ENCODE results near the gene SCFD2. TPM values are rescaled to one million over a fixed set of nuclear protein-coding genes. Genes with fewer than 3 reads are reported as not detected.
A peak's percentile ranks its signal among the peaks of the same experiment; 100 is the strongest.

Gene SCFD2
- total and polyA plus RNA-seq, 4 donors = 4.3 to 28.8 (median 7.4) TPM

GRCh38 chr4:53371049-53371448 is 5.2 kb upstream of the SCFD2 start:
- H3K9ac ChIP-seq (ENCODE audit: low read depth in 1 of 2, low read length in 2 of 2) = no peak overlapping the region
- H3K4me1 ChIP-seq (ENCODE audit: control insufficient read depth in 4 of 4, insufficient read depth in 4 of 4, low read length in 3 of 4) = peaks cover 0 to 6% (median 4%) of the 10 kb centered on the region in 4 donors
- no peaks in the 10 kb centered on the region for H3K36me3 ChIP-seq (ENCODE audit: control insufficient read depth in 4 of 4, insufficient read depth in 3 of 4, low read depth in 1 of 4, low read length in 3 of 4)
- TF ChIP-seq HNF4A (conservative IDR thresholded peaks at IDR 0.05) (no peak), RAD21 (IDR thresholded peaks at IDR 0.05) (no peak), REST (IDR thresholded peaks at IDR 0.05) (no peak), FOXA1 (IDR thresholded peaks at IDR 0.05) (no peak), NR2F2 (IDR thresholded peaks at IDR 0.05) (no peak), JUND (IDR thresholded peaks at IDR 0.05) (no peak), ATF3 (IDR thresholded peaks at IDR 0.05) (no peak), RXRA (IDR thresholded peaks at IDR 0.05) (no peak), SP1 (IDR thresholded peaks at IDR 0.05) (no peak)
- no peak overlapping the region for H3K27ac ChIP-seq (ENCODE audit: low read depth in 1 of 2, low read length in 2 of 2)
- 83% methylated on average over 3 of the region's 3 CpGs for WGBS
- no peak overlapping the region for H3K4me3 ChIP-seq (ENCODE audit: low read depth in 1 of 3, low read length in 3 of 3)
- no peak for DNase-seq (ENCODE audit: low spot score)
- peaks cover 0 to 4% (median 0%) of the 10 kb centered on the region in 4 donors for H3K27me3 ChIP-seq (ENCODE audit: control insufficient read depth in 4 of 4, insufficient read depth in 4 of 4, low read length in 3 of 4)
- no peaks in the 10 kb centered on the region for H3K9me3 ChIP-seq (ENCODE audit: control insufficient read depth in 4 of 4, low read length in 3 of 4)

GRCh38 chr4:53367721-53368120 is 1.9 kb upstream of the SCFD2 start:
- H3K9me3 ChIP-seq (ENCODE audit: control insufficient read depth in 4 of 4, low read length in 3 of 4) = no peaks in the 10 kb centered on the region
- peaks cover 0 to 21% (median 18%) of the 10 kb centered on the region in 4 donors for H3K4me1 ChIP-seq (ENCODE audit: control insufficient read depth in 4 of 4, insufficient read depth in 4 of 4, low read length in 3 of 4)
- H3K4me3 ChIP-seq (ENCODE audit: low read depth in 1 of 3, low read length in 3 of 3) = no peak overlapping the region
- 87% methylated on average over 2 of the region's 2 CpGs for WGBS
- DNase-seq (ENCODE audit: low spot score) = no peak
- TF ChIP-seq FOXA2 (IDR thresholded peaks at IDR 0.05) (no peak), GABPA (IDR thresholded peaks at IDR 0.05 in 1 of 2, conservative IDR thresholded peaks at IDR 0.05 in 1 of 2) (no peak), CTCF (IDR thresholded peaks at IDR 0.05; ENCODE audit: low read depth, low read length, missing input control) (no peak), JUND (IDR thresholded peaks at IDR 0.05) (no peak)
- peaks cover 0 to 4% (median 0%) of the 10 kb centered on the region in 4 donors for H3K27me3 ChIP-seq (ENCODE audit: control insufficient read depth in 4 of 4, insufficient read depth in 4 of 4, low read length in 3 of 4)
- no peaks in the 10 kb centered on the region for H3K36me3 ChIP-seq (ENCODE audit: control insufficient read depth in 4 of 4, insufficient read depth in 3 of 4, low read depth in 1 of 4, low read length in 3 of 4)
- no peak overlapping the region for H3K27ac ChIP-seq (ENCODE audit: low read depth in 1 of 2, low read length in 2 of 2)
- no peak overlapping the region for H3K9ac ChIP-seq (ENCODE audit: low read depth in 1 of 2, low read length in 2 of 2)

GRCh38 chr4:53366301-53366716 is 448 bp upstream of the SCFD2 start:
- H3K4me1 ChIP-seq (ENCODE audit: control insufficient read depth in 4 of 4, insufficient read depth in 4 of 4, low read length in 3 of 4) = peaks cover 4 to 24% (median 18%) of the 10 kb centered on the region in 4 donors
- 15% methylated on average over 8 of the region's 8 CpGs for WGBS
- peaks cover 0 to 4% (median 0%) of the 10 kb centered on the region in 4 donors for H3K27me3 ChIP-seq (ENCODE audit: control insufficient read depth in 4 of 4, insufficient read depth in 4 of 4, low read length in 3 of 4)
- no peaks in the 10 kb centered on the region for H3K36me3 ChIP-seq (ENCODE audit: control insufficient read depth in 4 of 4, insufficient read depth in 3 of 4, low read depth in 1 of 4, low read length in 3 of 4)
- DNase-seq (ENCODE audit: low spot score) = no peak
- H3K9ac ChIP-seq (ENCODE audit: low read depth in 1 of 2, low read length in 2 of 2) = peak overlapping the region; percentile 17 to 47
- H3K4me3 ChIP-seq (ENCODE audit: low read depth in 1 of 3, low read length in 3 of 3) = peak overlapping the region; percentile 81 to 99 (median 85)
- H3K9me3 ChIP-seq (ENCODE audit: control insufficient read depth in 4 of 4, low read length in 3 of 4) = no peaks in the 10 kb centered on the region
- peak overlapping the region in 1 of 2 donors; percentile 40 for H3K27ac ChIP-seq (ENCODE audit: low read depth in 1 of 2, low read length in 2 of 2)
- TF ChIP-seq JUND (IDR thresholded peaks at IDR 0.05) (no peak), ZBTB33 (IDR thresholded peaks at IDR 0.05) (peak; percentile 5), NR2F2 (IDR thresholded peaks at IDR 0.05) (no peak), FOXA2 (IDR thresholded peaks at IDR 0.05) (no peak), EGR1 (IDR thresholded peaks at IDR 0.05; ENCODE audit: low read depth in 2 of 2) (no peak), CTCF (IDR thresholded peaks at IDR 0.05; ENCODE audit: low read depth, low read length, missing input control) (no peak), RAD21 (IDR thresholded peaks at IDR 0.05) (no peak), TAF1 (conservative IDR thresholded peaks at IDR 0.05) (no peak), SP1 (IDR thresholded peaks at IDR 0.05) (no peak), YY1 (IDR thresholded peaks at IDR 0.05) (peak; percentile 0), RXRA (IDR thresholded peaks at IDR 0.05) (no peak), MAX (IDR thresholded peaks at IDR 0.05) (no peak), ATF3 (IDR thresholded peaks at IDR 0.05) (no peak)
